MCF 10A (cell line): ENCODE measurements around the gene DIAPH2. TPM values are rescaled to one million over a fixed set of nuclear protein-coding genes. Genes with fewer than 3 reads are reported as not detected.

ENCODE experiments used
- BruUV-seq: library from RNA; stranded (reverse); fragments of 400-500 nt; replicated peaks from 2 replicates; lab custom pipeline; 2021; lab: Mats Ljungman, UMichigan
- CTCF ChIA-PET: fragments of 300-600 bp; sonication (Branson Sonifier 250); formaldehyde crosslinking; extraction: SDS; loops from one replicate; lab custom pipeline; 2021; ENCODE audit warnings: antibody characterized with exemption, inconsistent platforms; lab: Yijun Ruan, JAX
- POLR2A ChIA-PET: fragments of 300-600, 350-650 bp; sonication (Branson Sonifier 250); formaldehyde crosslinking; extraction: SDS; loops from one replicate; lab custom pipeline; 2020; ENCODE audit warnings: antibody characterized with exemption, inconsistent platforms; lab: Yijun Ruan, JAX
- DNase-seq: peaks from one replicate; pipeline ENCODE4 v3.0.0-alpha.2; 2018; ENCODE audit not compliant: unreplicated experiment
- H3K27ac Mint-ChIP-seq: one replicate; pipeline ENCODE4 v1.8.0; 2022; ENCODE audit warnings: mild to moderate bottlenecking, low read depth, mixed read lengths; ENCODE audit not compliant: unreplicated experiment
- H3K27me3 Mint-ChIP-seq: one replicate; pipeline ENCODE4 v1.8.0; 2022; ENCODE audit warnings: mixed read lengths; ENCODE audit not compliant: insufficient read depth, unreplicated experiment
- H3K36me3 Mint-ChIP-seq: one replicate; pipeline ENCODE4 v1.8.0; 2022; ENCODE audit warnings: mild to moderate bottlenecking, moderate library complexity, mixed read lengths; ENCODE audit not compliant: insufficient read depth, unreplicated experiment
- H3K4me1 Mint-ChIP-seq: one replicate; pipeline ENCODE4 v1.8.0; 2022; ENCODE audit warnings: mixed read lengths; ENCODE audit not compliant: insufficient read depth, unreplicated experiment
- H3K4me3 Mint-ChIP-seq: one replicate; pipeline ENCODE4 v1.8.0; 2022; ENCODE audit warnings: mild to moderate bottlenecking, moderate library complexity, mixed read lengths; ENCODE audit not compliant: unreplicated experiment
- H3K9me3 Mint-ChIP-seq: one replicate; pipeline ENCODE4 v1.8.0; 2022; ENCODE audit warnings: mixed read lengths; ENCODE audit not compliant: unreplicated experiment
- CTCF ChIP-seq: fragments of 200-600 bp; IDR thresholded peaks from one replicate; pipeline ENCODE4 v1.8.0; 2022; ENCODE audit warnings: antibody characterized with exemption, mild to moderate bottlenecking; ENCODE audit not compliant: unreplicated experiment
- intact Hi-C: fragments of 100-400 bp; cut with micrococcal nuclease; formaldehyde crosslinking; loops from 2 replicates; pipeline ENCODE4 v1.14.1; 2022
- total RNA-seq: library from RNA; stranded (reverse); gene quantifications from 2 replicates; pipeline ENCODE4 v1.2.3, GENCODE V29; 2022

DIAPH2 gene
- total RNA-seq, 1 experiment from 2014 or later = 17.6 TPM

GRCh38 chrX:97322401-97322800 is 637.8 kb downstream of the DIAPH2 start:
- H3K27me3 Mint-ChIP-seq = no peaks in the 10 kb centered on the region
- peak overlapping the region; percentile 33 for H3K27ac Mint-ChIP-seq
- POLR2A ChIA-PET = no interaction called here
- H3K4me3 Mint-ChIP-seq = no peak overlapping the region
- intact Hi-C loops = no loop called here
- H3K36me3 Mint-ChIP-seq = peaks cover 7% of the 10 kb centered on the region
- CTCF ChIA-PET = no interaction called here
- H3K9me3 Mint-ChIP-seq = no peaks in the 10 kb centered on the region
- no peaks in the 10 kb centered on the region for H3K4me1 Mint-ChIP-seq
- no TSS peak for BruUV-seq
- DNase-seq = no peak
- TF ChIP-seq CTCF = no peak

- POLR2A ChIA-PET = no interaction called here
Observed at GRCh38 chrX:97326456-97326855, 641.8 kb downstream of the DIAPH2 start.

GRCh38 chrX:97328853-97329390 is 644.3 kb downstream of the DIAPH2 start:
- ChIA-PET CTCF (interaction anchor here (0.7 kb wide), 1 partner anchor 1955 kb away, joined by 3 read pairs; no protein-coding TSS in a partner anchor), POLR2A (interaction anchor here (0.9 kb wide), 1 partner anchor 17 kb away, joined by 3 read pairs; no protein-coding TSS in a partner anchor)
- Mint-ChIP-seq H3K4me1 (no peaks in the 10 kb centered on the region), H3K9me3 (no peaks in the 10 kb centered on the region), H3K27ac (no peak overlapping the region), H3K36me3 (peaks cover 7% of the 10 kb centered on the region), H3K4me3 (no peak overlapping the region), H3K27me3 (no peaks in the 10 kb centered on the region)
- no TSS peak for BruUV-seq
- no peak for DNase-seq
- TF ChIP-seq CTCF = no peak
- intact Hi-C loops = no loop called here

More at GRCh38 chrX:97326456-97326855, 641.8 kb downstream of the DIAPH2 start:
- H3K9me3 Mint-ChIP-seq = no peaks in the 10 kb centered on the region
- H3K27me3 Mint-ChIP-seq = no peaks in the 10 kb centered on the region
- DNase-seq = no peak
- CTCF ChIA-PET = no interaction called here
- no peak for TF ChIP-seq CTCF
- H3K4me3 Mint-ChIP-seq = no peak overlapping the region
- H3K4me1 Mint-ChIP-seq = no peaks in the 10 kb centered on the region
- H3K36me3 Mint-ChIP-seq = peaks cover 7% of the 10 kb centered on the region
- H3K27ac Mint-ChIP-seq = no peak overlapping the region
- BruUV-seq = no TSS peak
- intact Hi-C loops = no loop called here

GRCh38 chrX:97330151-97330550 is 645.5 kb downstream of the DIAPH2 start:
- no peak for DNase-seq
- no peaks in the 10 kb centered on the region for H3K9me3 Mint-ChIP-seq
- H3K36me3 Mint-ChIP-seq = no peaks in the 10 kb centered on the region
- intact Hi-C loops = no loop called here
- ChIA-PET CTCF (no interaction called here), POLR2A (no interaction called here)
- H3K27ac Mint-ChIP-seq = no peak overlapping the region
- H3K4me3 Mint-ChIP-seq = no peak overlapping the region
- BruUV-seq = no TSS peak
- H3K27me3 Mint-ChIP-seq = no peaks in the 10 kb centered on the region
- H3K4me1 Mint-ChIP-seq = no peaks in the 10 kb centered on the region
- no peak for TF ChIP-seq CTCF
